GM21360 (cell line): ENCODE data around the gene LAMA2.
"Not testable (repeated sequence)": the region's sequence is repeated elsewhere in the genome, so short reads cannot be mapped to it uniquely, and the experiment has no call there.

Experiments used
- ATAC-seq: cut with Tn5 transposase; IDR thresholded peaks from one replicate; pipeline ENCODE4 v1.9.1; 2021; ENCODE audit warnings: mild to moderate bottlenecking, moderate library complexity; ENCODE audit not compliant: unreplicated experiment

LAMA2 gene

GRCh38 chr6:128997880-128998279 lies 114.9 kb downstream of the LAMA2 start:
- no peak for ATAC-seq

DNA sequence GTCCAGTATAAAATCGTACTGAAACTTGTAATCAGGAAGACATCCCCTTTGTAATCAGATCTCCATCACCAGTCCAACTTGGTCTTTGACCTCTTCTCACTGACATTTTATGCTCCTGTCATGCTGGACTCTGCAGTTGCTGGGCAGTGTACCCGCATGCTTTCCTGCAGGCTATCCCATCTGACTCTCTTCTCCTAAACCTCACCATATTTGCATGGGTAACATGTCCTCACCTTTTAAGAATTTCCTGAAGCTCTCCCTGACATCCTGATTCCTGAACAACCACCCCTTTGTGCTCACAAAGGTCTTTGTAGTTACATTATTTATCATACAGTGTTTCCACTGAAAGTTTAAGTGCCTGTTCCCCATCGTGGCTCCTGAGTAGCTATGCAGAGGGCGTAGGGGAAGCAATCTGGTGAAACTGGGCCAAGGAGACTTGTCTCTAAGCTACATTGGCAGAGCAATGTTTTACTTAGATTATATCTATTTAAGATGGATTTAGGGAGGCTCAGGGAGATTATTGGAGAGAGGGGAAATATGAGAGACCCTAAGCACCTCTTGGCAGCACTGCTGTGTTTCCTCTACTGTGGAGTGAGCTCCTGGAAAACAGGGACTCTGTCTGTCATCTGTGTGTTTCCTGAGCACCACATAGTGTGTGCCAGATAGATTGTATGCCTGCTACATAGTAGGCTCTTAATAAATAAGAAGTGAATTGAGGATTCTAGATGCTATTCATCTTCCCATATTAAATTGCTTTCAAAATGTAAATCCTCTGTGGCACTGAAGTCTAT lies 124.0 kb downstream of the LAMA2 start:
- no peak for ATAC-seq

- no peak for ATAC-seq
Measured at GRCh38 chr6:129007701-129008373, 124.9 kb downstream of the LAMA2 start.

- no peak for ATAC-seq
Measured at GRCh38 chr6:129008591-129008990, 125.7 kb downstream of the LAMA2 start.

DNA sequence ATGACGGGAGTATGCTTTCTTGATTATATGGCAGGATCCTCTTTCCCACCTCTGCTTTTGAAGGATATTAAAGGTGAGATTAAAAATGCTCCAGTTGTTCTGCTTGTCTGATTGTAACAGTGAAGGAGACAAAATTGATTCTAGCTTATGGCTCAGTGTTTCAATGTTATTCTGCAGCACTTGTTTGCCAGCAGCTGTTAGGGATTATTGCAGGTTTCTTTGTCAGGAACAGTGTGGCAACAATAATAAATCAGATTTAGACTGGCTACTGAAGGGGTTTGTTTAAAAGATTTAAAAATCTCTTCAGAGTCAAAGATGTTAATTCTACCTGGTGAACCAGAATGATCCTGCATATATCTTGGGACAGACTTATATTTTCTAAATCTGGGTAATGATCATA lies 126.9 kb downstream of the LAMA2 start:
- no peak for ATAC-seq

GRCh38 chr6:129014302-129014701 lies 131.4 kb downstream of the LAMA2 start:
- ATAC-seq: no peak

GRCh38 chr6:129015721-129016120 lies 132.8 kb downstream of the LAMA2 start:
- no peak for ATAC-seq

DNA sequence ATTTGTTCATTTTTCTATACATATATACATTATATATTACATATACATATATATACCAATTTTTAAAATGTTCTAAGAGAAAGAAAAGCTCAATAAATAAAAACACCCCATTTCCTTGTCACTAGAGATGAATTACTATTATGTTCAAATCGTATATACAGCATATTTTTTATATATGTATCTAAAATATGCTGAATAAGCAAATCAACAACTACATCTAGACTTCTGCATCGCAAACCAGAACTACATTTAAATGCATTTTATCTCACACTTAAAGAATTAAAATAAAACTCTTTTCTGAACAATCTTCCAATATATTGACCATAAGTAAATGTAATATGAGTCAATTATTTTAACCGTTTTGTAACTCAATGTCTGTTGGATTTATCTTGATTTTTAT lies 133.9 kb downstream of the LAMA2 start:
- no peak for ATAC-seq

GRCh38 chr6:129022011-129022553 lies 139.1 kb downstream of the LAMA2 start:
- ATAC-seq: no peak

DNA sequence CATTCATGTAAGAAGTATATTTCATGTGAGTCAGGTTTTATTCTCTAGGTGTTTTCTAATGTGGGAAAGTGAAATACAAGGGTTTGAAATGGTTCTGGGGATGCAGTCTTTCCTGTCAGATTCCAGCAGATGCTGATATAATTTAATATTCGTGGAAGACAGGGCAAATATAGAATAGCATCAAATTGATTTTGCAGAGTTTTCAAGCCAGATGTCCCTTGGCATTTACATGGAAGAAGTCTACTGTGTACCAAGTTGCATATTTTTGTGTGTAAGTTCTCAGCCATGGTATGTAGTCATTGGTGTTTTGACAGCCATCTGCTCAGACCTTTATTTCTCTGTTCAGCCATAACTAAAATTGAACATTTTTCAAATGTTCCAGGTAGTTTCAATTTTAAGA lies 143.7 kb downstream of the LAMA2 start:
- ATAC-seq: no peak

- no peak for ATAC-seq
Measured at GRCh38 chr6:129029778-129030177, 146.8 kb downstream of the LAMA2 start.

GRCh38 chr6:129030215-129030614 lies 147.3 kb downstream of the LAMA2 start:
- ATAC-seq: no peak

DNA sequence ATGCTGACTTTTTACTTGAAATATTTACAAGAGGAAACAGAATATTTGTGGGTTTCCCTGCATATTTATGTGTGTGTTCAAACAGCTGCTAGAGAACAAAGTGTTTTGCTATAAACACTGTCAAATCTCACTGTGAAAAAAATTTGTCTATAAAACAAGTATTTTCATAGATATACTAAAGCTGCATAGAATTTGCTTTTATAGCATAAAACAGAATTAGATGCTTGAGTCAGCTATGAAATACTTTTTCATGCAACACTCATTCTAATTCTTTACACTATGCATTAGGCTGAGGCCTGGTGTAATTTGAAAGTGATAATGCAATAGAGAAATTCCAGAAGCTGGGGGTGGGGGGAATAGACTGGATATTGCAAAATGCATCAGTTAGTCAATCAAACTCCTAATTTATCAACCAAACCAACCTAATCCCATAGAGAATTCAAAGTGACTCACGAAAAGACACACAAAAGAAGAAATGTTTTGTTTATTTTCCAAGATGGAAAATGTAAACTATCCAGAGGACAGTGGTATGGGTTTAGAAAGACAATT lies 148.2 kb downstream of the LAMA2 start:
- no peak for ATAC-seq

- no peak for ATAC-seq
Measured at GRCh38 chr6:129032602-129033001, 149.7 kb downstream of the LAMA2 start.

- ATAC-seq: no peak
Measured at GRCh38 chr6:129033180-129033579, 150.2 kb downstream of the LAMA2 start.

GRCh38 chr6:129033581-129033980 lies 150.6 kb downstream of the LAMA2 start:
- no peak for ATAC-seq

DNA sequence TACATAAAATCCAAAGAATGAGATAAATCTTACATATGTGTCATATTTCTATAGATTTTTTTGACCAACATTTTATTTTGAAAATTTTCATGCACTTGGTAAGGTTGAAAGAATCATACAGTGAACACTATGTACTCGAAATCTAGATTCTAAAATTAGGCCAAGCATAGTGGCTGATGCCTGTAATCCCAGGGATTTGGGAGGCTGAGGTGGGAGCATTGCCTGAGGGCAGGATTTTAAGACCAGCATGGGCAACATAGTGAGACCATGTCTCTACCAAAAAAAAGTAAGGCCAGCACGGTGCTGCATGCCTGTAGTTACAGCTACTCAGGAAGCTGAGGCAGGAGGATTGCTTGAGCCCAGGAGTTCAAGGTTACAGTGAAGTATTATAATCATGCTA lies 158.6 kb downstream of the LAMA2 start:
- ATAC-seq: no peak

DNA sequence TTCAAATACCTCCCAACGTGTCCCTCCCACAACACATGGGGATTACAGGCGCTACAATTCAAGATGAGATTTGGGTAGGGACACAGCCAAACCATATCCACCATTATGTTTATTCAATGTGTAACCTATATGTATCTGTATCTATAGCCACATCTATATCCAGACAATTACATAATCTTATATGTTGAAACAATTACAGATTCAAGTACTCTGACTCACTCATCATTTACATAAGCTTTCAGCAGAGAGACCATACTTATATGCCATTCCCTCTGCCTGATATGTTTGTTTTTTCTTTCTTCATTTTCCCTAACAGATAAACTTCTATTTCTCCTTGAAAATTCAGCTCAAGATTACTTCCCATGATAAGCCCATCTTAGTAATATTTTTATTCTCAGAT lies 163.6 kb downstream of the LAMA2 start:
- no peak for ATAC-seq

DNA sequence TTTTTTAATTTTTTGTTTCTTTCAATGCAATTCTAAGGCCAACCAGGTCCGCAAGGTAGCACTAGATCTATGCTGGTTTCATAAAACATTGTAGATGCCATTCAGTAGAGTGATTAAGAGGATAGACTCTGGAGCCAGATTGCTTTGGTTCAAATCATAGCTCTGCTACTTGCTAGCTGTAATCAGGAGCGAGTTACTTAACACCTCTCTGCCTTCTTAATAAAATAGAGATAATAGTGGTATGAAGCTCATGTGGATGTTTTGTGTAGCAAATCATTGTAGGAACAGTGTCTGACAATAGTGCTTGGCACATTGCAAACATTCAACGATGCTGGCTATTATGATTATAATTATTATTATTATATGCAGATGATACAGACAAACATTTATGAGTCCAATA lies 164.9 kb downstream of the LAMA2 start:
- no peak for ATAC-seq

DNA sequence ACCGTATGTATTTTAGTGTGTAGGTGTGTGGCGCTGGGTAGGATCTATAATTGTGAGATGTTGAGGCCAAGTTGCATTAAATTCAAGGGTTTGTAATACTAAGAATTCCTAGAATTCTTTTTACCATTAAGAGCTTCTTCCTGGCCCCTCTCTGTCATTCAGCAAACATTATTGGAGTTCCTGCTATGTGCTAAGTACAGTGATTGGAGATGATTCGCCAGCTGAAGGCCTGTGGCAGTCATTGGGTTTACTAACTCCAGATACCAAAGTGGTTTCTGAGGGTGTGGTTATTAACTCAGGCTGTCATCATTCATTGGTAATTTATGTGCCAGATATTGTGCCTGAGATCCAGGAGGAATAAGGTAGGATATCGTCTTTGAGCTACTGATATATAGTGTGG lies 167.1 kb downstream of the LAMA2 start:
- no peak for ATAC-seq

GRCh38 chr6:129053143-129053542 lies 170.2 kb downstream of the LAMA2 start:
- ATAC-seq: not testable (repeated sequence)

- no peak for ATAC-seq
Measured at GRCh38 chr6:129055796-129056195, 172.9 kb downstream of the LAMA2 start.
